NCI-H2227 (cell line): ENCODE data around the gene MIGA1.
"Not testable (repeated sequence)": the region's sequence is repeated elsewhere in the genome, so short reads cannot be mapped to it uniquely, and the experiment has no call there.

Experiments used
- DNase-seq: peaks from one replicate; lab custom pipeline; 2025; ENCODE audit not compliant: unreplicated experiment; lab: John Stamatoyannopoulos, UW

The MIGA1 gene

GRCh38 chr1:77905603-77906002 is 126.2 kb downstream of the MIGA1 start:
- DNase-seq: no peak

- no peak for DNase-seq
Measured at GRCh38 chr1:77906019-77906545, 126.6 kb downstream of the MIGA1 start.

- DNase-seq: no peak
Measured at GRCh38 chr1:77906624-77907023, 127.2 kb downstream of the MIGA1 start.

- DNase-seq: no peak
Measured at GRCh38 chr1:77910116-77910515, 130.7 kb downstream of the MIGA1 start.

- not testable (repeated sequence) for DNase-seq
Measured at GRCh38 chr1:77918918-77919317, 139.5 kb downstream of the MIGA1 start.

GRCh38 chr1:77925518-77925917 is 146.1 kb downstream of the MIGA1 start:
- no peak for DNase-seq

- no peak for DNase-seq
Measured at GRCh38 chr1:77925956-77926355, 146.5 kb downstream of the MIGA1 start.

- DNase-seq: no peak
Measured at GRCh38 chr1:77926561-77927357, 147.3 kb downstream of the MIGA1 start.

GRCh38 chr1:77927414-77927813 is 148.0 kb downstream of the MIGA1 start:
- DNase-seq: no peak
